GM12875 (cell line): ENCODE data around the gene ABTB2.

Source experiments
- H3K4me3 ChIP-seq: one replicate; pipeline ENCODE4 v1.5.1; 2011; ENCODE audit warnings: low read depth, low read length, control low read depth
- TF ChIP-seq, protein P1 (sequence below): IDR thresholded peaks from 2 replicates; pipeline ENCODE4 v1.5.1; 2011; ENCODE audit warnings: low read depth, mild to moderate bottlenecking, control low read depth, inconsistent platforms, low read length, moderate library complexity, borderline replicate concordance; ENCODE audit not compliant: insufficient read depth

ABTB2 gene

DNA sequence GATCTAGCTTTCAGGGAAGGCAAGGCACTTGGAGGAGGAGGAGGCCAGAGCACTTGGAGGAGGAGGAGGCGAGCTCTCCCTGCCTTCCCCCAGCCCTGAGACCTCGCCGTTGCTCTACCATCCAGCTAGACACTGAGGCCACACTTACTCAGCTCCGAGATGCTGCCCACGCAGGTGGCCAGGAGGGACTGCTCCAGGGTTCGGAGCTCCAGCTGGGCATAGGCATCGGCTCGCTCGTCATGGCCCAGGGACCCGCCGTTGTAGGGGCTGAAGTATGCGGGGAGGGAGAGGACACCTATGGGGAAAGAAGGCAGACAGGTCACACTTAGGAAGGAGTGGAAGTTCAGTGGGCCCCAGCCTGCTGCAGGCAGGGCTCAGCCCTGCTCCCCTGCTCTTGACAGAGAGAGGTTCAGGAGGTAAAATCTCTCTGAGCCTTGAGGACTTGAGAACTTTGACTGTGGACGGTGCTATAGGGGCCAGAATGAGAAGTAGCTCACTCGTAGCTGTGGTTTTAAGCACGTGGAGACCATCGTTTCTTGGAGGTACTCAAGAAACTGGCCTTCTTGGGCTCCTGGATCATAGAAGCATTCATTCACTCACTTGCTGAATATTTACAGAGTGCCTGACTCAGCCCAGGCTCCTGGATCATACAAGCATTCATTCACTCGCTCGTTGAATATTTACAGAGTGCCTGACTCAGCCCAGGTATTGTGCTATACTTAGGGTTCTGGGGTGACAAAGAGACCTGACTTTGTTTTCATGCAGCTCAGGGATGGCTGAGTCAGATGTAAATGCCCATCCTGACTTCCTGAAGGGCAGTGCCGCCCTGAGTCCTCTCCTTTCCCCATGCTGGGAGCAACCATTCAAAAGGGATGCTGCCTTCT, 153.2 kb downstream of the ABTB2 start:
- H3K4me3 ChIP-seq: no peak overlapping the region
- TF ChIP-seq, protein P1, sequence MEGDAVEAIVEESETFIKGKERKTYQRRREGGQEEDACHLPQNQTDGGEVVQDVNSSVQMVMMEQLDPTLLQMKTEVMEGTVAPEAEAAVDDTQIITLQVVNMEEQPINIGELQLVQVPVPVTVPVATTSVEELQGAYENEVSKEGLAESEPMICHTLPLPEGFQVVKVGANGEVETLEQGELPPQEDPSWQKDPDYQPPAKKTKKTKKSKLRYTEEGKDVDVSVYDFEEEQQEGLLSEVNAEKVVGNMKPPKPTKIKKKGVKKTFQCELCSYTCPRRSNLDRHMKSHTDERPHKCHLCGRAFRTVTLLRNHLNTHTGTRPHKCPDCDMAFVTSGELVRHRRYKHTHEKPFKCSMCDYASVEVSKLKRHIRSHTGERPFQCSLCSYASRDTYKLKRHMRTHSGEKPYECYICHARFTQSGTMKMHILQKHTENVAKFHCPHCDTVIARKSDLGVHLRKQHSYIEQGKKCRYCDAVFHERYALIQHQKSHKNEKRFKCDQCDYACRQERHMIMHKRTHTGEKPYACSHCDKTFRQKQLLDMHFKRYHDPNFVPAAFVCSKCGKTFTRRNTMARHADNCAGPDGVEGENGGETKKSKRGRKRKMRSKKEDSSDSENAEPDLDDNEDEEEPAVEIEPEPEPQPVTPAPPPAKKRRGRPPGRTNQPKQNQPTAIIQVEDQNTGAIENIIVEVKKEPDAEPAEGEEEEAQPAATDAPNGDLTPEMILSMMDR: no peak

DNA sequence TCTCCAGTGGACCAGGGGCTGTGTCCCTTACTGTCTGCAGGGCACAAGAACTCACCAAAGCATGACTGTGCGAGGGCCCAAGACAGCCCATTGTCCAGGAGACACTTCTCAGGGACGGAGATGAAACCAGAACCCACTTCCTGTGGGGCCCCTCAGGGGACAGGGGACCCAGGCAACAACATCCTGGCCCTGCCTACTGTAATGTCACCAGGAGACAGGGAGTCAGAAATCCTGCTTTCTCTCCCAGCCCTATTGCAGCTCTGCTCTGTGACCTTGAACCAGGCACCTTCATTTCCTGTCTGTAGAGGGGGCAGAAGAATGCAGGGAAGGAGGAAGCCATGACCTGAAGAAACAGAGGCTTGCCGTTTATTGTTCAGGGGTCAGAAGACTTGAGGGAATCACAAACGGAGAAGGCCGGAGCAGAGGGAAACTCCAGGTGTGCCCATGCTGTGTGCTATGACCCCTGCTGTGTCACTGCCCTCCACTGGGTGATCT, 154.4 kb downstream of the ABTB2 start:
- TF ChIP-seq, protein P1: no peak
- no peak overlapping the region for H3K4me3 ChIP-seq

DNA sequence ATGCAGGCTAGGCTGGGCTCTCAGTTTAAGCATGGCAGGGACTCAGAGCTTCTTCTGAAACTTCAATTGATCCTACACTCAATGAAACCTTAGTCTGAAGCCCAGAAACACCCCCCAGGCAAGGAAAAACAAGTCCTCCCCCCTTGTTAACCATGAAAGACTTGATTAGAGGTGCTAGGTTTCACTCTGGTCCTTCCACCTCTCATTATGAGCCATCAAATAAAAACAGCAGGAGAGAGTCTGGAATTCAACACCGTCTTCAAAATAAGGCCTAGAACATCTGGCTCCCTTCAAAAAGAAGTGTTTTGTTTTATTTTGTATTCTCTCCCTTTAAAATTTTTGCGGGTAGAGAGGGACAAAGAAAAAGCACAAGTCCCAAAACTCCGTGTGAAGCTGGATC, 156.7 kb downstream of the ABTB2 start:
- TF ChIP-seq, protein P1: no peak
- no peak overlapping the region for H3K4me3 ChIP-seq

DNA sequence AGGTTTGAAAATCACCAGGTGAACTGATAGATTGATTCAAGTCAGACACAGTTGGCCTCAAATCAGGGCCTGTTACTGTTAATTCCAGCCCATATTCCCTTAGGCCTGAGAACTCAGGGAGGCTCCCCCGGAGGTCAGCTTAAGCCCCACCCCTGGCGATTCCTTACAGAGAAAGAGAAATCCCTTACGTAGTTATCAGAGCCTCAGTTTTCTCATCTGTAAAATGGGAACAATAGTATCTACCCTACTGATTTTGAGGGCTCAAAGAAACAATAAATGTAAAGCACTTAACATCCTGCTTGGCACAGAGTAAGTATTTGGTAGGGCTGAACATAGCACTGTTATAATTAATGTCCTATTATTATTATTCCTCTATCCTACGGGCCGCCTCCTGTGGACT, 158.3 kb downstream of the ABTB2 start:
- no peak overlapping the region for H3K4me3 ChIP-seq
- TF ChIP-seq, protein P1: no peak

DNA sequence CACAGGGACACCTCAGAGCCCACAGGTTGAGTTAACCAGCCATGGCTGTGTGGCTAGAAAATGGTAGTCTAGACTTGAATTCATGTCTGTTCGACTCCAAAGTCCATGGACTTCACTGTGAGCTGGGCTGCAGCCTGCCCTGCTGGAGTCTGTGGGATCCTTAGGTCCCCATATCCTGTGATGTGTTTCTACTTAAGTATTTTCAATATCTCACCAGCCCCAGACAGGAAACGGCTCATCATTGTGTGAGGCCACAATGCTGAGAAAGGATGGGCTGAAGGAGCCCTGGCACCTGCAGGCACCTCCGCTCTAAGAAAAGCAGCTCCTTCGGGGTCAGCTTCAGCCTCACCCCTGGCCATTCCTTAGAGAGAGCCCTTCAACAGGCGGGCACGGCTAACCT, 159.3 kb downstream of the ABTB2 start:
- TF ChIP-seq, protein P1: no peak
- no peak overlapping the region for H3K4me3 ChIP-seq

DNA sequence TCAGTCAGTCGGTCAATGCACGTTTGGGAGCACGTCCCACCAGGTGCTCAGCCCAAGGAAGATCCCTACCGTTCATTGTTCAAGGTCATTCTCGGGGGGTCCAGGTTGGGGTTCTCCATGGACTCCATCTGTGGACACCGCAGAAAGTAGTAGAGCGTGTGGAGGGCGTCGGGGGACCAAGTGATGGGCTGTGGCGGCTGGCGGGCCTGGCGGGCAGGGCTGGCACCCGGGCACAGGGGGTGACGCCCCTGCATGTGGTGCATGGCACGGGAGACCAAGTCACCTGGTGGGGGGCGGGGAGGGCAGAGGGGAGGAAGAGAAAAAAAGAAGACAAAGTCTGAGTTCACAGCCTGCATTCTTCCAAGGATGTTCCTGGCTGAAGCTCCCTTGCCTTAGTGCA, 160.6 kb downstream of the ABTB2 start:
- H3K4me3 ChIP-seq: no peak overlapping the region
- TF ChIP-seq, protein P1: no peak
